ENCODE data around the gene CDH13. TPM values are rescaled to one million over a fixed set of nuclear protein-coding genes. Genes with fewer than 3 reads are reported as not detected.

CDH13 gene
- total RNA-seq, 1 donor from 2014 or later, result 161 TPM

- Histone ChIP-seq H3K4me3 (no peak overlapping the region), H3K27me3 (ENCODE audit: low read depth) (no peaks in the 10 kb centered on the region), H3K9me3 (replicated peaks) (no peaks in the 10 kb centered on the region), H3K36me3 (no peaks in the 10 kb centered on the region), H3K4me1 (peaks cover 68% of the 10 kb centered on the region), H3K27ac (replicated peaks) (no peak overlapping the region)
- no peak for TF ChIP-seq CTCF (IDR thresholded peaks at IDR 0.05; ENCODE audit: borderline replicate concordance)
- intact Hi-C loops (cut with micrococcal nuclease), result loop anchor here (10.0 kb wide), 1 partner anchor 124 kb away; no protein-coding TSS in a partner anchor
- no peak for DNase-seq
These were observed 131.6 kb downstream of the CDH13 start for GRCh38 chr16:82758406-82758805.

- intact Hi-C loops (cut with micrococcal nuclease), result loop anchor here (10.0 kb wide), 1 partner anchor 124 kb away; no protein-coding TSS in a partner anchor
- Histone ChIP-seq H3K27me3 (ENCODE audit: low read depth) (no peaks in the 10 kb centered on the region), H3K4me3 (no peak overlapping the region), H3K27ac (replicated peaks) (no peak overlapping the region), H3K36me3 (no peaks in the 10 kb centered on the region), H3K9me3 (replicated peaks) (no peaks in the 10 kb centered on the region), H3K4me1 (peaks cover 68% of the 10 kb centered on the region)
- TF ChIP-seq CTCF (IDR thresholded peaks at IDR 0.05; ENCODE audit: borderline replicate concordance), result no peak
- no peak for DNase-seq
These were observed 132.1 kb downstream of the CDH13 start for GRCh38 chr16:82758904-82759303.

GRCh38 chr16:82761236-82761635, 134.5 kb downstream of the CDH13 start:
- DNase-seq, result peak; percentile 87
- Histone ChIP-seq H3K4me3 (peak overlapping the region; percentile 52), H3K36me3 (no peaks in the 10 kb centered on the region), H3K27me3 (ENCODE audit: low read depth) (no peaks in the 10 kb centered on the region), H3K27ac (replicated peaks) (peak overlapping the region; percentile 87), H3K9me3 (replicated peaks) (no peaks in the 10 kb centered on the region), H3K4me1 (peaks cover 49% of the 10 kb centered on the region)
- intact Hi-C loops (cut with micrococcal nuclease), result no loop called here
- TF ChIP-seq CTCF (IDR thresholded peaks at IDR 0.05; ENCODE audit: borderline replicate concordance), result no peak

- H3K27me3 ChIP-seq (ENCODE audit: low read depth), result no peaks in the 10 kb centered on the region
- no peaks in the 10 kb centered on the region for H3K9me3 ChIP-seq (replicated peaks)
- H3K27ac ChIP-seq (replicated peaks), result peak overlapping the region; percentile 87
- peaks cover 49% of the 10 kb centered on the region for H3K4me1 ChIP-seq
- DNase-seq, result no peak
- intact Hi-C loops (cut with micrococcal nuclease), result no loop called here
- peak; percentile 9 for TF ChIP-seq CTCF (IDR thresholded peaks at IDR 0.05; ENCODE audit: borderline replicate concordance)
- no peaks in the 10 kb centered on the region for H3K36me3 ChIP-seq
- peak overlapping the region; percentile 52 for H3K4me3 ChIP-seq
These were observed 135.1 kb downstream of the CDH13 start for GRCh38 chr16:82761858-82762257.

GRCh38 chr16:82763371-82763770, 136.6 kb downstream of the CDH13 start:
- Histone ChIP-seq H3K36me3 (no peaks in the 10 kb centered on the region), H3K27ac (replicated peaks) (peak overlapping the region; percentile 87), H3K9me3 (replicated peaks) (no peaks in the 10 kb centered on the region), H3K4me1 (peaks cover 57% of the 10 kb centered on the region), H3K27me3 (ENCODE audit: low read depth) (no peaks in the 10 kb centered on the region), H3K4me3 (no peak overlapping the region)
- intact Hi-C loops (cut with micrococcal nuclease), result no loop called here
- DNase-seq, result no peak
- no peak for TF ChIP-seq CTCF (IDR thresholded peaks at IDR 0.05; ENCODE audit: borderline replicate concordance)

Data from left ventricle myocardium inferior (tissue), 1 donor.